Naive thymus-derived CD8-positive, alpha-beta T cell (primary cell): ENCODE results near the gene LCE1E. TPM values are rescaled to one million over a fixed set of nuclear protein-coding genes. Genes with fewer than 3 reads are reported as not detected.

Experiments
- ATAC-seq, 2 donors: fragments of 150-1000 bp; cut with Tn5 transposase in 1 of 2; sonication (Bioruptor Pico), chemical (Tn5 transposase) in 1 of 2; 1 replicate in 1 of 2; 2 replicates in 1 of 2; pipeline ENCODE4 v1.10.0; 2021; ENCODE audit warnings: mild to moderate bottlenecking in 2 of 2, moderate library complexity in 2 of 2
- POLR2A ChIA-PET: fragments of 350-600 bp; sonication (Branson Sonifier 250); formaldehyde crosslinking; loops from one replicate; lab custom pipeline; 2021; ENCODE audit warnings: antibody characterized with exemption; lab: Charles Lee
- DNase-seq, 10 donors: peaks; one replicate each; pipeline versions ENCODE4 v3.0.0 to v3.0.0-alpha.2; 2020 to 2022
- H3K27ac Mint-ChIP-seq, 10 donors: one replicate each; pipeline ENCODE4 v1.8.0; 2020 to 2022; ENCODE audit warnings: mild to moderate bottlenecking in 10 of 10, mixed read lengths in 10 of 10, moderate library complexity in 4 of 10, inconsistent platforms in 1 of 10
- H3K27me3 Mint-ChIP-seq, 5 donors: one replicate each; pipeline ENCODE4 v1.8.0; 2021 to 2022; ENCODE audit warnings: mixed read lengths in 5 of 5
- H3K36me3 Mint-ChIP-seq, 3 donors: one replicate each; pipeline ENCODE4 v1.8.0; 2020 to 2022; ENCODE audit warnings: mixed read lengths in 3 of 3, mild to moderate bottlenecking in 2 of 3, inconsistent platforms in 1 of 3
- H3K4me1 Mint-ChIP-seq, 4 donors: one replicate each; pipeline ENCODE4 v1.8.0; 2021 to 2022; ENCODE audit warnings: mixed read lengths in 4 of 4
- H3K4me3 Mint-ChIP-seq, 10 donors: one replicate each; pipeline ENCODE4 v1.8.0; 2020 to 2022; ENCODE audit warnings: mild to moderate bottlenecking in 10 of 10, mixed read lengths in 10 of 10, moderate library complexity in 6 of 10, inconsistent platforms in 1 of 10
- H3K9me3 Mint-ChIP-seq, 9 donors: one replicate each; pipeline ENCODE4 v1.8.0; 2020 to 2022; ENCODE audit warnings: mixed read lengths in 9 of 9, mild to moderate bottlenecking in 3 of 9, inconsistent platforms in 1 of 9, moderate library complexity in 1 of 9
- polyA plus RNA-seq, 3 donors: library from polyadenylated mRNA; unstranded; fragments of 300-500 nt; fragmentation: Illumina TruSeq; gene quantifications; one replicate each; pipeline ENCODE4 v1.2.3, GENCODE V29; 2021
- total RNA-seq, 8 experiments: library from RNA in 2 of 8; stranded (reverse) in 2 of 8; gene quantifications; one replicate each; pipeline ENCODE4 v1.2.3 and lab custom pipeline; 2021 to 2026

The LCE1E gene
- not detected for total RNA-seq
- polyA plus RNA-seq = not detected
- total RNA-seq (lab: John Stamatoyannopoulos, UW) = 0 reads per million in 6 experiments

DNA sequence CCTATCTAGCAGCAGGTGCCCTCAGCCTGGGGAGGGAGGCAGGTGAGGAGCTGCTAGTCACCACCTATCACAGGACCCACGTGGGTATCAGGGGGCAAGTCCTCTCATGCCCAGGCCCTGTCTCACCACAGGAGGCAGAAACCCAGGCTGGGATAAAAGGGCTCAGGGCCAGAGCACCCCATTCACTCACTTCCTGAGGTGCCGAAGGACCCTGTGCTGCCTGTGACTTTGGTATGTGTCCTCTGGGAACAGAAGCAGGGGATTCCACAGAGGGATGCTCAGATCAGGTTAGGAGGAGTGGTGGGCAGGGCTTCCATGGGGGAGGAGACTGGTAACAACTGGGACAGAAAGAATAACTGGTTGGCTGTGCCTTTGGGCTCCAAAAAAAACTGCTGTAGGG, at the start of gene LCE1E:
Gene LCE1E, plus strand, starts transcription at position 181 of the 400 bp plus-strand sequence. CDS start 1,043 bp downstream, outside the sequence.
- H3K9me3 Mint-ChIP-seq = no peaks in the 10 kb centered on the region
- H3K27ac Mint-ChIP-seq = no peak within 1 kb of the TSS
- peaks cover 14 to 42% (median 28%) of the 10 kb centered on the region in 5 donors for H3K27me3 Mint-ChIP-seq
- H3K4me1 Mint-ChIP-seq = no peaks in the 10 kb centered on the region
- no peak for DNase-seq
- H3K36me3 Mint-ChIP-seq = no peaks in the 10 kb centered on the region
- ATAC-seq = no peak
- H3K4me3 Mint-ChIP-seq = no peak within 1 kb of the TSS
- POLR2A ChIA-PET = no interaction called here

- DNase-seq = no peak
- Mint-ChIP-seq H3K36me3 (no peaks in the 10 kb centered on the region), H3K27me3 (peaks cover 15 to 74% (median 31%) of the 10 kb centered on the region in 5 donors), H3K9me3 (peaks cover 0 to 8% (median 0%) of the 10 kb centered on the region in 9 donors), H3K4me3 (no peak overlapping the region), H3K27ac (no peak overlapping the region), H3K4me1 (no peaks in the 10 kb centered on the region)
- POLR2A ChIA-PET = no interaction called here
- no peak for ATAC-seq
Measured at GRCh38 chr1:152737997-152738396, 48.1 kb upstream of the LCE1E start.

DNA sequence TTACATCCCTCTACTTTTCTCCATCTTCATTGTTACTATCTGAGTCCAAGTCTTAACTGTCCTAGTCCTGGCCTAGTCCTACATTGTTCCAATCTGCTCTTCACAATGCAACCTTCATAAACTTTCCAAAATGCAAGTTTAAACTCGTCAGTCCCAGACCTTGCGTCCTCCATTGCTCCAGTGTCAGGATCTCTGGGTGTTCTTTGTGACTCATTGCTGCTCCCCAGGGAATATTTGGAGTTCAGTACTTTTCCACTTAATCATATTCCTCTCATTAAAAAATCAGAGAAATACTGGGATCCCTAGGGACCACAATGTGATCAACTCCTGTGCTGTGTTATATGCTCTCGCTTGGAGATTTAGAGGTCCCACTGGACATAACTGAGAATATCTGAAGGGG, 46.2 kb upstream of the LCE1E start:
- POLR2A ChIA-PET = no interaction called here
- Mint-ChIP-seq H3K4me3 (no peak overlapping the region), H3K9me3 (peaks cover 0 to 9% (median 0%) of the 10 kb centered on the region in 9 donors), H3K27ac (no peak overlapping the region), H3K36me3 (no peaks in the 10 kb centered on the region), H3K27me3 (peaks cover 22 to 74% (median 41%) of the 10 kb centered on the region in 5 donors), H3K4me1 (no peaks in the 10 kb centered on the region)
- ATAC-seq (no peak), DNase-seq (no peak)

- H3K36me3 Mint-ChIP-seq = no peaks in the 10 kb centered on the region
- H3K27me3 Mint-ChIP-seq = peaks cover 23 to 73% (median 38%) of the 10 kb centered on the region in 5 donors
- no peak for ATAC-seq
- POLR2A ChIA-PET = no interaction called here
- H3K27ac Mint-ChIP-seq = no peak overlapping the region
- H3K4me1 Mint-ChIP-seq = no peaks in the 10 kb centered on the region
- DNase-seq = no peak
- no peak overlapping the region for H3K4me3 Mint-ChIP-seq
- peaks cover 0 to 9% (median 0%) of the 10 kb centered on the region in 9 donors for H3K9me3 Mint-ChIP-seq
Measured at GRCh38 chr1:152741656-152742055, 44.4 kb upstream of the LCE1E start.

GRCh38 chr1:152743371-152744145, 42.5 kb upstream of the LCE1E start:
- ATAC-seq = no peak
- Mint-ChIP-seq H3K4me3 (no peak overlapping the region), H3K9me3 (peaks cover 0 to 9% (median 0%) of the 10 kb centered on the region in 9 donors), H3K4me1 (no peaks in the 10 kb centered on the region), H3K27me3 (peaks cover 26 to 68% (median 29%) of the 10 kb centered on the region in 5 donors), H3K36me3 (no peaks in the 10 kb centered on the region), H3K27ac (no peak overlapping the region)
- DNase-seq = no peak
- POLR2A ChIA-PET = no interaction called here

DNA sequence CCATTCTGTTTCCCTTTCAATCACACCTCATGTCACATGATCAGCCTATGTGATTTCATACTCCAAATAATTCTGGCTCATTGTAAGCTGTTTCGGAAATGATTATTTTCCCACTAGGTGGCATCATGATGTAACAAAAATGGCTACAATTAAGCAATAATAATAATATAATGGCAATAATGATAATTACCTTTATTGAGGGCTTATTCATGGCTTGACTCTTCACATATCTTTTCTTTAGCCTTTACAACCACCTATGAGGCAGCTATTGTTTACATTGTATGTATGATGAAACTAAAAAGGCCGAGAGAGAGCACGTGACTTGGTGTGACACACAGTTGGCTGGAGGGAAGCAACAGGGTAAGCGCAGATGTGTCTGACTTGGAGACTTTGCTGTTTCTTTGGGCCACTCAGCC, 40.8 kb upstream of the LCE1E start:
- DNase-seq = no peak
- no peak for ATAC-seq
- Mint-ChIP-seq H3K4me3 (no peak overlapping the region), H3K27ac (no peak overlapping the region), H3K27me3 (peaks cover 24 to 69% (median 36%) of the 10 kb centered on the region in 5 donors), H3K4me1 (no peaks in the 10 kb centered on the region), H3K36me3 (no peaks in the 10 kb centered on the region), H3K9me3 (peaks cover 0 to 9% (median 0%) of the 10 kb centered on the region in 9 donors)
- POLR2A ChIA-PET = no interaction called here

GRCh38 chr1:152745765-152746444, 40.2 kb upstream of the LCE1E start:
- peaks cover 0 to 9% (median 0%) of the 10 kb centered on the region in 9 donors for H3K9me3 Mint-ChIP-seq
- H3K36me3 Mint-ChIP-seq = no peaks in the 10 kb centered on the region
- POLR2A ChIA-PET = no interaction called here
- no peak overlapping the region for H3K27ac Mint-ChIP-seq
- no peak for ATAC-seq
- no peaks in the 10 kb centered on the region for H3K4me1 Mint-ChIP-seq
- peaks cover 25 to 75% (median 40%) of the 10 kb centered on the region in 5 donors for H3K27me3 Mint-ChIP-seq
- no peak overlapping the region for H3K4me3 Mint-ChIP-seq
- DNase-seq = no peak

- Mint-ChIP-seq H3K27me3 (peaks cover 21 to 84% (median 41%) of the 10 kb centered on the region in 5 donors), H3K4me1 (no peaks in the 10 kb centered on the region), H3K9me3 (peaks cover 0 to 3% (median 0%) of the 10 kb centered on the region in 9 donors), H3K36me3 (no peaks in the 10 kb centered on the region), H3K4me3 (no peak overlapping the region), H3K27ac (no peak overlapping the region)
- no peak for ATAC-seq
- no peak for DNase-seq
- POLR2A ChIA-PET = no interaction called here
Measured at GRCh38 chr1:152747831-152748230, 38.2 kb upstream of the LCE1E start.

DNA sequence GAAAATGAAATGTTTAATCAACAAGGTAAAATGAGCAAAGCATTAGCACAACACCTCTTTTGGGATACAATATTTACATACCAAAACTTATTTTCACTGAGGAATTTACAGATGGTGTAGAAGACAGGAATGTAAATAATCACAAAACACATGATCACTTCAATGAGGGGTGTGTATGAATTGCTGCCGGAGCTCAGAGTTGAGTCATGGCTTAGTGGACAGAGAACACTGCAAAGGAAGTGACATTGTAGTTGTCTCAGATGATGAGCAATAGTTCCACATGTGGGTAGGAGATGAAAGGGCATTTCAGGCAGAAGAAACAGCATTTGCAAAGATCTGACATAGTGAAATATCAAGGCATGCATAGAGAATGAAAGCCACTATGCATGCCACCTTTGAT, 33.8 kb upstream of the LCE1E start:
- ATAC-seq = no peak
- POLR2A ChIA-PET = no interaction called here
- Mint-ChIP-seq H3K4me1 (no peaks in the 10 kb centered on the region), H3K4me3 (no peak overlapping the region), H3K9me3 (peaks cover 0 to 3% (median 0%) of the 10 kb centered on the region in 9 donors), H3K36me3 (no peaks in the 10 kb centered on the region), H3K27me3 (peaks cover 24 to 75% (median 43%) of the 10 kb centered on the region in 5 donors), H3K27ac (no peak overlapping the region)
- no peak for DNase-seq

DNA sequence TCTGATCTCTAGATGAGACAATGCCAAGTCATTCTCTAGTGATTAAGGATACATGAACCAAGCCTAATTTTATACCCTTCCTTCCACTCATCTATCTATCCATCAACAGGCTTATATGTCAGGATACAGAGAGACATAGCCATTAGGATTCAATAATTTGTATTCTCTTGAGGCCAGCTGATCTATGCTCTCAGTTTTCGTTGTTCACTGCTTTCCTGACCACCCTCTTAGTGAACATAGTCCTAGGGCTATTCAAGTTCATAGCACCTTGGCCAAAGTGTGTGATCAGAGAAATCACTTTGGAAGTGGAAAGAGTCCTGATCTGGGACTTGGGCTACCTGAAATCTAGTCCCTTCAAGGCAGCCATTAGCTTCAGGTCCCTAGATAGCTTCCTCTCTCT, 32.5 kb upstream of the LCE1E start:
- Mint-ChIP-seq H3K36me3 (no peaks in the 10 kb centered on the region), H3K4me1 (no peaks in the 10 kb centered on the region), H3K27me3 (peaks cover 27 to 74% (median 42%) of the 10 kb centered on the region in 5 donors), H3K9me3 (peaks cover 0 to 3% (median 0%) of the 10 kb centered on the region in 9 donors), H3K27ac (no peak overlapping the region), H3K4me3 (no peak overlapping the region)
- POLR2A ChIA-PET = no interaction called here
- no peak for DNase-seq
- ATAC-seq = no peak

DNA sequence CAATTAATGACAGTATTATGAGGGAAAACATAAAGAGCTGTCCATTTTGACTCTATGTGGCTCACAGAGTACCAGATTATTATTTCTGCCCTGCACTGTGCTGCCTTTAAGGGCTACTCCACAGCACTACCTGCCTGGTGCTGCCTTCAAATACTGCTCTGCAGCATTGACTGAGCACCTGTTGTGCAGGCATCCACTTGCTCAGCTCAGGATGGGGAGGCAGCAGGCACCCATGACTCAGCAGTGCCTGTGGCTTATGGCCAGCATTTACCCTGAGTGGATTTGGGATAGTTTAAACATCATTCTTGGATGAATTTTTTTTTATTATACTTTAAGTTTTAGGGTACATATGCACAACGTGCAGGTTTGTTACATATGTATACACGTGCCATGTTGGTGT, 29.2 kb upstream of the LCE1E start:
- Mint-ChIP-seq H3K4me1 (no peaks in the 10 kb centered on the region), H3K27me3 (peaks cover 25 to 69% (median 32%) of the 10 kb centered on the region in 5 donors), H3K36me3 (no peaks in the 10 kb centered on the region), H3K9me3 (peaks cover 0 to 4% (median 0%) of the 10 kb centered on the region in 9 donors), H3K4me3 (no peak overlapping the region), H3K27ac (no peak overlapping the region)
- DNase-seq (no peak), ATAC-seq (no peak)
- POLR2A ChIA-PET = no interaction called here

- POLR2A ChIA-PET = no interaction called here
- H3K4me3 Mint-ChIP-seq = no peak within 1 kb of the TSS
- no peaks in the 10 kb centered on the region for H3K4me1 Mint-ChIP-seq
- no peak for ATAC-seq
- H3K27me3 Mint-ChIP-seq = peaks cover 29 to 69% (median 33%) of the 10 kb centered on the region in 5 donors
- H3K36me3 Mint-ChIP-seq = no peaks in the 10 kb centered on the region
- peaks cover 0 to 4% (median 0%) of the 10 kb centered on the region in 9 donors for H3K9me3 Mint-ChIP-seq
- no peak within 1 kb of the TSS for H3K27ac Mint-ChIP-seq
- no peak for DNase-seq
Measured at GRCh38 chr1:152757747-152758146, 28.3 kb upstream of the LCE1E start, which contains the start of gene KPRP. TSS of gene KPRP (plus strand) at chr1:152758025. CDS start at chr1:152759589, 1,564 bp downstream.

DNA sequence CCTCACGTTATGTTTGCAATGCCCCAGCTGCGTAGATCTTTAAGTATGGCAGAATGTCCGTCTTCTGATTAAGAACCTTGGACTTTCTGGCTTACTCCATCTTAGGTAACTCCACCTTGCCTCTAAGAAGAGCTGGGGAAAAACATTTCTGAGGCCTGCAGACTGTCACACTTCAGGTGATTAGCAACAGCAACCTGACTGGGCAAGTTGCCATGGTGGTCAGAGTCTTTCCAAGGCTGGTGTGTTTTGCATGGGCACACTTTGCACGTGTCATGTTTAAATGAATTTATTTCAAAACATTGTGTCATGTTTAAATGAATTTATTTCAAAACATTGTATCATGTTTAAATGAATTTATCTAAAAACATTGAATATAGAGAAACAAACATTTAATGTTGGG, 27.4 kb upstream of the LCE1E start:
- Mint-ChIP-seq H3K36me3 (no peaks in the 10 kb centered on the region), H3K4me1 (no peaks in the 10 kb centered on the region), H3K4me3 (no peak overlapping the region), H3K27ac (no peak overlapping the region), H3K27me3 (peaks cover 29 to 67% (median 35%) of the 10 kb centered on the region in 5 donors), H3K9me3 (peaks cover 0 to 4% (median 0%) of the 10 kb centered on the region in 9 donors)
- no peak for ATAC-seq
- POLR2A ChIA-PET = no interaction called here
- no peak for DNase-seq
